Memory B cell (primary cell): ENCODE results near the gene TMPRSS11A.

Experiments
- ATAC-seq: fragments of 150-1000 bp; cut with Tn5 transposase; 2 replicates; pipeline ENCODE4 v1.10.0; 2021; ENCODE audit warnings: low read depth, mild to moderate bottlenecking, moderate library complexity
- DNase-seq, 2 donors: peaks; one replicate each; pipeline ENCODE4 v3.0.0; 2022; ENCODE audit warnings: low spot score in 2 of 2
- H3K27ac Mint-ChIP-seq: one replicate; pipeline ENCODE4 v1.8.0; 2022; ENCODE audit warnings: mild to moderate bottlenecking, moderate library complexity, mixed read lengths
- H3K27me3 Mint-ChIP-seq: one replicate; pipeline ENCODE4 v1.8.0; 2022; ENCODE audit warnings: mixed read lengths
- H3K36me3 Mint-ChIP-seq: one replicate; pipeline ENCODE4 v1.8.0; 2022; ENCODE audit warnings: mild to moderate bottlenecking, mixed read lengths
- H3K4me1 Mint-ChIP-seq: one replicate; pipeline ENCODE4 v1.8.0; 2022; ENCODE audit warnings: mixed read lengths
- H3K4me3 Mint-ChIP-seq: one replicate; pipeline ENCODE4 v1.8.0; 2022; ENCODE audit warnings: mild to moderate bottlenecking, moderate library complexity, mixed read lengths
- H3K9me3 Mint-ChIP-seq: one replicate; pipeline ENCODE4 v1.8.0; 2022; ENCODE audit warnings: mixed read lengths

Gene TMPRSS11A

GRCh38 chr4:67874986-67875385 is 88.3 kb downstream of the TMPRSS11A start:
- no peak overlapping the region for H3K4me3 Mint-ChIP-seq
- ATAC-seq (no peak), DNase-seq (no peak)
- peaks cover 2% of the 10 kb centered on the region for H3K9me3 Mint-ChIP-seq
- H3K27me3 Mint-ChIP-seq: peaks cover 11% of the 10 kb centered on the region
- peaks cover 1% of the 10 kb centered on the region for H3K36me3 Mint-ChIP-seq
- no peak overlapping the region for H3K27ac Mint-ChIP-seq
- no peaks in the 10 kb centered on the region for H3K4me1 Mint-ChIP-seq

- Mint-ChIP-seq H3K27me3 (peaks cover 8% of the 10 kb centered on the region), H3K9me3 (no peaks in the 10 kb centered on the region), H3K4me1 (no peaks in the 10 kb centered on the region), H3K27ac (no peak overlapping the region), H3K36me3 (no peaks in the 10 kb centered on the region), H3K4me3 (no peak overlapping the region)
- no peak for ATAC-seq
- no peak for DNase-seq
These were observed 90.2 kb downstream of the TMPRSS11A start for GRCh38 chr4:67873116-67873515.

- no peak for DNase-seq
- peaks cover 5% of the 10 kb centered on the region for H3K27me3 Mint-ChIP-seq
These were observed 91.4 kb downstream of the TMPRSS11A start for GRCh38 chr4:67871867-67872266.

GRCh38 chr4:67869580-67870190 is 93.6 kb downstream of the TMPRSS11A start:
- Mint-ChIP-seq H3K27ac (no peak overlapping the region), H3K36me3 (no peaks in the 10 kb centered on the region), H3K4me1 (no peaks in the 10 kb centered on the region), H3K4me3 (no peak overlapping the region), H3K27me3 (peaks cover 3% of the 10 kb centered on the region), H3K9me3 (peaks cover 5% of the 10 kb centered on the region)
- no peak for ATAC-seq
- no peak for DNase-seq

More at GRCh38 chr4:67871867-67872266, 91.4 kb downstream of the TMPRSS11A start:
- no peaks in the 10 kb centered on the region for H3K36me3 Mint-ChIP-seq
- H3K9me3 Mint-ChIP-seq: peaks cover 3% of the 10 kb centered on the region
- H3K4me3 Mint-ChIP-seq: no peak overlapping the region
- H3K27ac Mint-ChIP-seq: no peak overlapping the region
- no peak for ATAC-seq
- H3K4me1 Mint-ChIP-seq: no peaks in the 10 kb centered on the region

GRCh38 chr4:67861513-67861912 is 101.8 kb downstream of the TMPRSS11A start:
- ATAC-seq (no peak), DNase-seq (no peak)
- H3K4me3 Mint-ChIP-seq: no peak overlapping the region
- no peaks in the 10 kb centered on the region for H3K4me1 Mint-ChIP-seq
- H3K27ac Mint-ChIP-seq: no peak overlapping the region
- H3K27me3 Mint-ChIP-seq: peaks cover 6% of the 10 kb centered on the region
- no peaks in the 10 kb centered on the region for H3K36me3 Mint-ChIP-seq
- peaks cover 1% of the 10 kb centered on the region for H3K9me3 Mint-ChIP-seq
